Heart right ventricle (tissue), 16 donors: Measurements from ENCODE around the gene SMYD5. TPM values are rescaled to one million over a fixed set of nuclear protein-coding genes. Genes with fewer than 3 reads are reported as not detected.

Source experiments
- ATAC-seq, 8 donors: fragments of 200-7000 bp; cut with Tn5 transposase; one replicate each; pipeline ENCODE4 v1.9.1; 2020; ENCODE audit warnings: mild to moderate bottlenecking in 8 of 8, moderate library complexity in 8 of 8, moderate number of reproducible peaks in 1 of 8
- DNase-seq, 2 donors: peaks; one replicate each; pipeline ENCODE4 v3.0.0-alpha.2; 2020
- H3K27ac ChIP-seq, 10 donors: fragments of 200-600 bp; sonication (generic) in 2 of 10; one replicate each; pipeline versions ENCODE4 v1.5.0 to v1.8.0; 2020 to 2022; ENCODE audit warnings: mild to moderate bottlenecking in 3 of 10
- H3K27me3 ChIP-seq, 7 donors: fragments of 200-600 bp; one replicate each; pipeline ENCODE4 v1.8.0; 2021 to 2022; ENCODE audit warnings: mild to moderate bottlenecking in 2 of 7
- H3K36me3 ChIP-seq, 9 donors: fragments of 200-600 bp; sonication (generic) in 1 of 9; one replicate each; pipeline versions ENCODE4 v1.5.0 to v1.8.0; 2020 to 2022; ENCODE audit warnings: mild to moderate bottlenecking in 2 of 9
- H3K4me1 ChIP-seq, 9 donors: fragments of 200-600 bp; sonication (generic) in 1 of 9; one replicate each; pipeline versions ENCODE4 v1.5.0 to v1.8.0; 2020 to 2022; ENCODE audit warnings: mild to moderate bottlenecking in 4 of 9
- H3K4me3 ChIP-seq, 10 donors: fragments of 200-600 bp; sonication (generic) in 2 of 10; one replicate each; pipeline versions ENCODE4 v1.5.0 to v1.8.0; 2020 to 2022; ENCODE audit warnings: mild to moderate bottlenecking in 7 of 10, moderate library complexity in 2 of 10
- H3K9me3 ChIP-seq, 11 donors: fragments of 200-600 bp in 10 of 11; sonication (generic) in 2 of 11; one replicate each; pipeline versions ENCODE4 v1.5.0 to v1.8.0; 2013 to 2022; ENCODE audit warnings: mild to moderate bottlenecking in 2 of 11, control low read depth in 1 of 11, moderate library complexity in 1 of 11
- whole genome bisulfite sequencing, 2 donors: extraction: QIAGEN DNeasy Blood & Tissue Kit; methylation state at CpG; one replicate each; pipeline ENCODE4 v1.1.7; 2013; ENCODE audit warnings: inconsistent platforms in 1 of 2; 5-methylcytosine and 5-hydroxymethylcytosine counted together
- intact Hi-C, 10 donors: fragments of 100-400 bp; cut with DNase I; formaldehyde crosslinking; loops; one replicate each; pipeline versions ENCODE4 v1.11.1 to v1.14.2; 2022
- polyA plus RNA-seq, 2 donors: library from polyadenylated mRNA; stranded (reverse); fragments of 200-250 nt; gene quantifications; one replicate each; pipeline ENCODE4 v1.2.3, GENCODE V29; 2013
- total RNA-seq, 10 donors: library from RNA; stranded (reverse); fragmentation: NEBNext Ultra II Directional in 3 of 10; extraction: Animal tissue kit (Norgen Biotek cat#: 25700) in 3 of 10; gene quantifications; one replicate each; pipeline versions ENCODE4 v1.2.1 to v1.2.4, GENCODE V29; 2021 to 2023
- TF ChIP-seq, protein P1 (sequence below), 9 donors: fragments of 200-600 bp; sonication (generic) in 2 of 9; IDR thresholded peaks; one replicate each; pipeline versions ENCODE4 v1.5.0 to v1.8.0; 2021 to 2022; ENCODE audit warnings: antibody characterized with exemption in 9 of 9, mild to moderate bottlenecking in 5 of 9, moderate library complexity in 1 of 9
- donor health status: Arrhythmogenic right ventricular cardiomyopathy.
- donor health status: ischemic (EF 13 %, LVEDD 7.1; RV severe dilation, severe dysfunction).
- donor health status: healthy with polysubstance abuse.
- donor health status: DM: no; HTN: yes; CAD: no.
- donor health status: DM: no; HTN: no; CAD: no.
- donor health status: ischemic (EF 25% LVEDD 6.9; RV normal size, moderate dysfunction).
- donor health status: ischemic (EF 25% LVEDD 5.7; RV mildly dilated, moderate dysfunction).
- donor health status: healthy.
- donor health status: DM: yes; HTN: yes; CAD: no.
- donor health status: Ischemic cardiomyopathy.
- donor health status: ischemic (EF 35%, LVEDD 5.7; RV mildly dilated, moderate dysfunction).
- donor health status: nonischemic (EF 11% LVEDD 7.7; RV severe dilation, severe dysfunction).
- donor health status: DM: yes; HTN: yes; CAD: no.
- donor health status: PGD.
- donor health status: ischemic (EF 29% LVEDD 5.4; RV normal size, mild dysfunction).
- donor health status: nonischemic (EF 23%, LVEDD 6.1; RV moderate dilation, normal function).

The SMYD5 gene
- total and polyA plus RNA-seq, 12 donors: 13.3 to 22.7 (median 17.5) TPM

DNA sequence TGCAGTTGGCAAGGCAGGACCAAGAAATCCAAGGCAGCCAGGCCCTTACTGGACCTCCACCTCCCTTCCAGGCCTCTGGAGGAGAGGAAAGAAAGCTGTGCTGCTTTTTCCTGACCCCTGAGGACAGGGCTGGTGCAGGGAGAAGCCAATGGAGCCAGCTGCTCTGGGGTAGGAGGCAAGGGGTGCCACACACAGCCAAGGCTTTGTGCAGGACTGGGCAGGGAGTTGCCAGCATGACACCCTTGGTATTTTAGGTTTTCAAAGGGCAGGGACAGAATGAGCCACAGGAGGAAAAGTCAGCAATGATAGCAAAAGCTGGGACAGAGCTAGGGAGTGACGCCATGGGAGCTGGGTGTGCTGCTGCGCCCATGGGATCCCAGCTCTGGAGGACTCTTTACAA is 43.0 kb downstream of the SMYD5 start:
- no peaks in the 10 kb centered on the region for H3K9me3 ChIP-seq
- H3K4me1 ChIP-seq: peaks cover 0 to 5% (median 0%) of the 10 kb centered on the region in 9 donors
- no peak for DNase-seq
- H3K4me3 ChIP-seq: no peak overlapping the region
- TF ChIP-seq, protein P1, sequence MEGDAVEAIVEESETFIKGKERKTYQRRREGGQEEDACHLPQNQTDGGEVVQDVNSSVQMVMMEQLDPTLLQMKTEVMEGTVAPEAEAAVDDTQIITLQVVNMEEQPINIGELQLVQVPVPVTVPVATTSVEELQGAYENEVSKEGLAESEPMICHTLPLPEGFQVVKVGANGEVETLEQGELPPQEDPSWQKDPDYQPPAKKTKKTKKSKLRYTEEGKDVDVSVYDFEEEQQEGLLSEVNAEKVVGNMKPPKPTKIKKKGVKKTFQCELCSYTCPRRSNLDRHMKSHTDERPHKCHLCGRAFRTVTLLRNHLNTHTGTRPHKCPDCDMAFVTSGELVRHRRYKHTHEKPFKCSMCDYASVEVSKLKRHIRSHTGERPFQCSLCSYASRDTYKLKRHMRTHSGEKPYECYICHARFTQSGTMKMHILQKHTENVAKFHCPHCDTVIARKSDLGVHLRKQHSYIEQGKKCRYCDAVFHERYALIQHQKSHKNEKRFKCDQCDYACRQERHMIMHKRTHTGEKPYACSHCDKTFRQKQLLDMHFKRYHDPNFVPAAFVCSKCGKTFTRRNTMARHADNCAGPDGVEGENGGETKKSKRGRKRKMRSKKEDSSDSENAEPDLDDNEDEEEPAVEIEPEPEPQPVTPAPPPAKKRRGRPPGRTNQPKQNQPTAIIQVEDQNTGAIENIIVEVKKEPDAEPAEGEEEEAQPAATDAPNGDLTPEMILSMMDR (IDR thresholded peaks at IDR 0.05): no peak
- WGBS, 2 donors: 94 to 97% methylated on average over 2 of the region's 2 CpGs
- no peak overlapping the region for H3K27ac ChIP-seq
- H3K36me3 ChIP-seq: peaks cover 0 to 33% (median 20%) of the 10 kb centered on the region in 9 donors
- no peak for ATAC-seq
- H3K27me3 ChIP-seq: peaks cover 0 to 4% (median 0%) of the 10 kb centered on the region in 7 donors
- intact Hi-C loops: no loop called here

DNA sequence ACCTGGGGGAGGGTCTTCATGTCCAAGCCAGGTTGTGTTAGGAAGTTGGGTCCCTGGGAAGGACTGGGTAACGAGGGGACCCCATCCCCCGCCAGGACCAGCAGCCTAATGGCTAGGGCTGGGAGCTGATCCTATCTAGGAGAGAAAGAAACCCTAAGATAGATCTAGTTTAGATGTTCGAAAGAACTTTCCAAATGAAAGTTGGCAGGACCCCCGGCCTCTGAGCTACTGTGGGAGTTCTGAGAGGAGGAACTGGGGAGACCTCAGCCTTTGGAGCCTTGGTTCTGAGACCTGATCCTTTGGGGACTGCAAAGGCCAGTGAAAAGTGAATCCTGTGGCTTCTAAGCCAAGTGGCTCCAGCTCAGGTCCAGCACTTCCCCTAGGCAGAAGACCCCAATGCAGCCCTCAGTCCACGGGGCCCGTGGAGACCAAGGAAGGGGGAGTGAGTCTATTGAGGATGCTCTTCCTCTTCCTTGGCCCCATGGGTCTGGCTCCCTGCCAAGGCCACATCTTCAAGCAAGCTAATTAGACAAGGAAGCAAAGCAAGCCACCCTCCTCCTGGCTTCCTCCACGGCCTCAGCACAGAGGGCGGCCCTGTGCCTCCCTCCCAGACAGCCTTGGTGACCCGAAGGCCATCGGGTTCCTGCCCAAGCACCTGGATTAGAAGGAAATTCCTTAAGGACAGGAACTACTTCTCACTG is 43.5 kb downstream of the SMYD5 start:
- peaks cover 0 to 4% (median 0%) of the 10 kb centered on the region in 7 donors for H3K27me3 ChIP-seq
- 59 to 71% methylated on average over 10 of the region's 10 CpGs for WGBS, 2 donors
- ATAC-seq: no peak
- H3K4me1 ChIP-seq: peaks cover 0 to 5% (median 0%) of the 10 kb centered on the region in 9 donors
- H3K4me3 ChIP-seq: no peak overlapping the region
- no peak overlapping the region for H3K27ac ChIP-seq
- TF ChIP-seq, protein P1 (IDR thresholded peaks at IDR 0.05): no peak
- peaks cover 0 to 27% (median 14%) of the 10 kb centered on the region in 9 donors for H3K36me3 ChIP-seq
- DNase-seq: no peak
- intact Hi-C loops: no loop called here
- no peaks in the 10 kb centered on the region for H3K9me3 ChIP-seq

DNA sequence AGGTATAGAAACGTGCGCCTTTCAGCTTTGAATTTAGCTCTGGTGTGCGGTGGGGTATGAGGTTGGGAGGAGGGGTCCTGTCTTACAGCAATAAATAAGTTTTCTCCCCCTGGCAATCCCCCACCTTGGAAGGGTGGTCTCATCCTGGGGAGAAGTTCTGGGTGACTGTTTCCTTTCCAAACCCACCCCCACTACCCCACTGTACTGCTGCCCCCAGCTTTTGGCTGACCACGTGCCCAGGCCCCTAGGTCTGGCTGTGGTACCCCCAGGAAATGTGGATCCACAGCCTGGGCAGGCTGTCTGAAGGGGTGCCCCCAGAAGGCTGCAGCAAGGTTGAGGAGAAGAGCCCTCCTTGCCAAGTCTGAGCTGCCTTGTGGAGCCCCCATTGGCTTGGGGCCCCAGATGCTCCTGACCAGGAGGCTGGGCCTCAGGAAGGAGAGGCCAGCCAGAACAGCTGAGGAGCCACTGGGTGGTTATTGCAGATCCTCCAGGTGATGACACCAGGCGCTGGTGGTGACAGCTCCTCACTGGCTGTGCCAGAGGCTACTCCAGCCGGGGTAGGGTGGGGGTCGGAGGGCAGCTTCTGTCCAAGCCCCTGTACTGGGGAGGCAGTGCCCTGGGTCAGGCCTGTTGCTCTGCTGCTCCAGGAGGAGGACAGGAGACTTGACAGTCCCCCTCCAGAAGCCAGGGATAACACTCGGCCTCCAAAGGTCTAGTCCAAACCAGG is 44.3 kb downstream of the SMYD5 start:
- H3K27ac ChIP-seq: no peak overlapping the region
- ATAC-seq: no peak
- peaks cover 0 to 5% (median 0%) of the 10 kb centered on the region in 9 donors for H3K4me1 ChIP-seq
- intact Hi-C loops: no loop called here
- H3K4me3 ChIP-seq: no peak overlapping the region
- DNase-seq: no peak
- peaks cover 0 to 4% (median 0%) of the 10 kb centered on the region in 7 donors for H3K27me3 ChIP-seq
- no peaks in the 10 kb centered on the region for H3K9me3 ChIP-seq
- TF ChIP-seq, protein P1 (IDR thresholded peaks at IDR 0.05): no peak
- WGBS, 2 donors: 80 to 88% methylated on average over 8 of the region's 8 CpGs
- peaks cover 0 to 19% (median 8%) of the 10 kb centered on the region in 9 donors for H3K36me3 ChIP-seq

DNA sequence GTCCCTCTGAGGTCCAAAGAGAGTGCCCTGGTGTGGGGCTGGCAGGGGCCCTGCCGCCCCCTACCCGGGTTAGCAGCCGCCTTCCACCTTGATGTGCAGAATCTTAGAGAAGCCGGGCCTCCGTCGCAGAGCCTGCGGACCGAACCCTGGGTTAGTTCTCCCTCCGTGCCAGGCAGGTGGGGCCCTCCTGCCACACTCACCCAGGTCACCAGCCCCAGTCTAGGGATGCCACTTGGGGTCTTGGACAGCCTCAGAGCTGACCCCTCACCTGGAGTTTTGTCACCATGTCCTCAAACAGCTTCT is 44.8 kb downstream of the SMYD5 start:
- peaks cover 0 to 14% (median 3%) of the 10 kb centered on the region in 9 donors for H3K36me3 ChIP-seq
- H3K9me3 ChIP-seq: no peaks in the 10 kb centered on the region
- TF ChIP-seq, protein P1 (IDR thresholded peaks at IDR 0.05): no peak
- H3K27me3 ChIP-seq: peaks cover 0 to 4% (median 0%) of the 10 kb centered on the region in 7 donors
- DNase-seq: no peak
- WGBS, 2 donors: 95 to 98% methylated on average over 9 of the region's 9 CpGs
- no peak overlapping the region for H3K4me3 ChIP-seq
- peaks cover 0 to 5% (median 0%) of the 10 kb centered on the region in 9 donors for H3K4me1 ChIP-seq
- intact Hi-C loops: no loop called here
- no peak overlapping the region for H3K27ac ChIP-seq
- no peak for ATAC-seq
